Endothelial cell of umbilical vein (primary cell): ENCODE data around the gene PDSS2. TPM values are rescaled to one million over a fixed set of nuclear protein-coding genes. Genes with fewer than 3 reads are reported as not detected.

Experiments used
- BruUV-seq: library from RNA; stranded (reverse); fragments of 400-500 nt; replicated peaks from 2 replicates; lab custom pipeline; 2021; lab: Mats Ljungman, UMichigan
- CTCF ChIA-PET: fragments of 300-600, 350-600 bp; sonication (Branson Sonifier 250); formaldehyde crosslinking; loops from one replicate; lab custom pipeline; 2021; ENCODE audit warnings: antibody characterized with exemption, inconsistent platforms; lab: Charles Lee
- POLR2A ChIA-PET: fragments of 300-600, 350-600 bp; sonication (Branson Sonifier 250); formaldehyde crosslinking; loops from one replicate; lab custom pipeline; 2021; ENCODE audit warnings: antibody characterized with exemption, inconsistent platforms; lab: Charles Lee
- DNase-seq: peaks from one replicate; pipeline ENCODE4 v3.0.0-alpha.2; 2011; ENCODE audit warnings: low read depth, low spot score
- FAIRE-seq: peaks from 2 replicates; lab custom pipeline; 2011; peaks lifted over from hg19 to GRCh38; lab: Jason Lieb, UNC
- H2AFZ ChIP-seq: 2 replicates; pipeline ENCODE4 v1.6.0; 2012; ENCODE audit warnings: low read depth, low read length, control low read depth, inconsistent platforms
- H3K27ac ChIP-seq: 2 replicates; pipeline ENCODE4 v1.5.1; 2011; ENCODE audit warnings: low read depth, mild to moderate bottlenecking, control low read depth, low read length, moderate library complexity; ENCODE audit not compliant: insufficient read depth
- H3K27me3 ChIP-seq, 2 experiments: 2 replicates each; pipeline versions ENCODE4 v1.6.0 to v1.6.1; 2011; ENCODE audit warnings: low read length in 2 of 2, mixed read lengths in 1 of 2; ENCODE audit not compliant: control insufficient read depth in 2 of 2, insufficient read depth in 2 of 2
- H3K36me3 ChIP-seq, 2 experiments: 2 replicates in 1 of 2; 3 replicates in 1 of 2; pipeline ENCODE4 v1.5.1; 2011; ENCODE audit warnings: low read length in 2 of 2, mild to moderate bottlenecking in 1 of 2, moderate library complexity in 1 of 2; ENCODE audit not compliant: control insufficient read depth in 2 of 2, insufficient read depth in 2 of 2; ENCODE audit errors: extremely low read depth in 1 of 2
- H3K4me1 ChIP-seq: 3 replicates; pipeline ENCODE4 v1.5.1; 2011; ENCODE audit warnings: mild to moderate bottlenecking, low read length; ENCODE audit not compliant: control insufficient read depth, insufficient read depth; ENCODE audit errors: extremely low read depth
- H3K4me2 ChIP-seq: 2 replicates; pipeline ENCODE4 v1.6.1; 2011; ENCODE audit warnings: low read length, control low read depth, mixed read lengths; ENCODE audit not compliant: insufficient read depth
- H3K4me3 ChIP-seq, 3 experiments: fragments of 200-600 bp in 1 of 3; sonication (generic), shearing (Covaris generic) in 1 of 3; replicated peaks in 1 of 3; 2 replicates each; pipeline ENCODE4 v1.5.1; 2011 to 2016; ENCODE audit warnings: control low read depth in 3 of 3, low read length in 3 of 3, mild to moderate bottlenecking in 2 of 3, inconsistent platforms in 1 of 3, low read depth in 1 of 3, moderate library complexity in 1 of 3; ENCODE audit not compliant: insufficient read depth in 1 of 3
- H3K79me2 ChIP-seq: 2 replicates; pipeline ENCODE4 v1.6.0; 2012; ENCODE audit warnings: low read length, inconsistent platforms; ENCODE audit not compliant: control insufficient read depth, insufficient read depth
- H3K9ac ChIP-seq: replicated peaks from 2 replicates; pipeline ENCODE3; 2011; ENCODE audit warnings: low read length, control low read depth; ENCODE audit not compliant: insufficient read depth; ENCODE audit errors: extremely low read depth
- H3K9me1 ChIP-seq: replicated peaks from 3 replicates; pipeline ENCODE4 v1.6.0; 2011; ENCODE audit warnings: mild to moderate bottlenecking, low read length; ENCODE audit not compliant: control insufficient read depth, insufficient read depth; ENCODE audit errors: extremely low read depth
- H3K9me3 ChIP-seq: replicated peaks from 2 replicates; pipeline ENCODE4 v1.5.1; 2012; ENCODE audit warnings: low read length, inconsistent platforms; ENCODE audit not compliant: control insufficient read depth, insufficient read depth
- H4K20me1 ChIP-seq: replicated peaks from 2 replicates; pipeline ENCODE3; 2011; ENCODE audit warnings: mild to moderate bottlenecking, low read length; ENCODE audit not compliant: control insufficient read depth, insufficient read depth; ENCODE audit errors: extremely low read depth
- CTCF ChIP-seq, 2 donors: IDR thresholded peaks; 1 replicate in 1 of 2; 2 replicates in 1 of 2; pipeline ENCODE4 v1.5.1; 2011; ENCODE audit warnings: low read length in 2 of 2, mild to moderate bottlenecking in 2 of 2, moderate library complexity in 2 of 2, control low read depth in 1 of 2, inconsistent platforms in 1 of 2, low read depth in 1 of 2; ENCODE audit not compliant: insufficient read depth in 1 of 2; ENCODE audit errors: extremely low read depth in 1 of 2
- EZH2 ChIP-seq: IDR thresholded peaks from 2 replicates; pipeline ENCODE4 v1.6.1; 2012; ENCODE audit warnings: borderline replicate concordance, low read depth, mild to moderate bottlenecking, moderate library complexity, low read length, inconsistent platforms; ENCODE audit not compliant: severe bottlenecking
- FOS ChIP-seq: IDR thresholded peaks from 2 replicates; pipeline ENCODE4 v1.6.1; 2011; ENCODE audit warnings: mild to moderate bottlenecking, low read length, moderate library complexity, borderline replicate concordance; ENCODE audit not compliant: insufficient read depth
- GATA2 ChIP-seq: IDR thresholded peaks from 2 replicates; pipeline ENCODE4 v1.7.0; 2011; ENCODE audit warnings: low read depth, mild to moderate bottlenecking, moderate library complexity, mixed read lengths, low read length; ENCODE audit not compliant: insufficient read length, insufficient read depth
- JUN ChIP-seq: IDR thresholded peaks from 2 replicates; pipeline ENCODE4 v1.6.1; 2011; ENCODE audit warnings: borderline replicate concordance, low read depth; ENCODE audit not compliant: insufficient read length, insufficient read depth
- MYC ChIP-seq: IDR thresholded peaks from one replicate; pipeline ENCODE4 v1.6.1; 2011; ENCODE audit warnings: mild to moderate bottlenecking, low read depth, low read length
- POLR2A ChIP-seq: IDR thresholded peaks from 2 replicates; pipeline ENCODE4 v1.6.1; 2012; ENCODE audit warnings: low read depth, mild to moderate bottlenecking, control low read depth, low read length
- POLR2AphosphoS5 ChIP-seq: IDR thresholded peaks from 2 replicates; pipeline ENCODE4 v1.6.1; 2012; ENCODE audit warnings: low read depth, mild to moderate bottlenecking, control low read depth, low read length, moderate library complexity; ENCODE audit not compliant: insufficient read depth
- dilution Hi-C: fragments of 300-500 bp; cut with MboI; formaldehyde crosslinking; loops from one replicate; pipeline ENCODE4 v1.15.0; 2019; ENCODE audit warnings: low sequenced_read_pairs; ENCODE audit not compliant: extremely low pct_ligation_motif_present
- intact Hi-C: fragments of 100-400 bp; cut with micrococcal nuclease; formaldehyde crosslinking; loops from one replicate; pipeline ENCODE4 v1.10.0; 2022
- polyA plus RNA-seq, 4 experiments: library from polyadenylated mRNA; depleted of rRNA in 3 of 4; stranded (reverse) in 3 of 4; unstranded in 1 of 4; fragments of >200 nt; gene quantifications; 2 replicates each; pipeline versions ENCODE4 v1.2.1 to v1.2.3, GENCODE V29; 2011 to 2012; ENCODE audit warnings: missing spikeins in 1 of 4
- total RNA-seq: library from RNA; stranded (reverse); gene quantifications from 2 replicates; pipeline ENCODE4 v1.2.3, GENCODE V29; 2021
- TF ChIP-seq, protein P1 (sequence below): IDR thresholded peaks from 2 replicates; pipeline ENCODE4 v1.6.1; 2011; ENCODE audit not compliant: insufficient read depth, insufficient read length

Gene PDSS2
- total and polyA plus RNA-seq, 2 donors (not counting 3 experiments of a cell fraction or from before 2014, with no cell fraction given) = 7.6 to 9.3 TPM

DNA sequence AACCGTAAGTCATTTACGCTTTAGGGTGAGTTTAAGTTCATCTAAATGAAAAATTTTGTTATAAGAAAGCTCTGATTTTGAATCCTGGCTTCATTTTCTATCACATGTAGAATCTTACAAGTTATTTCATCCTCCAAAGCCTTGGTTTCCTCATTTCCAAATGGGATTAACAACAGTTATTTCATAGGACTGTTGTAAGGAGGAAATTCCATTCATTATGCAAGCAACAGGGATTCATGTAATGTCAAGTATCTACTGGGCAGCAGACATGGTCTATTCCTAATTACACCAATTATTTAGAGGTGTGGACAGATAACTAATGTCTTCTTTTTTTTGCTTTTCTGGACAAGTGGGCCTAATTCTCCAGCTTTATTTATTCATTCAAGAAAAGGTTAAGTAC is 154.0 kb downstream of the PDSS2 start:
- ChIA-PET CTCF (no interaction called here), POLR2A (no interaction called here)
- no peaks in the 10 kb centered on the region for H3K4me1 ChIP-seq
- H3K27ac ChIP-seq = no peak overlapping the region
- H3K79me2 ChIP-seq = no peaks in the 10 kb centered on the region
- FAIRE-seq (no peak), DNase-seq (no peak)
- intact Hi-C loops = no loop called here
- H3K4me3 ChIP-seq = no peak overlapping the region
- H2AFZ ChIP-seq = no peak overlapping the region
- no peak overlapping the region for H3K4me2 ChIP-seq
- no peaks in the 10 kb centered on the region for H3K27me3 ChIP-seq
- H4K20me1 ChIP-seq = no peaks in the 10 kb centered on the region
- no peak for TF ChIP-seq CTCF (IDR thresholded peaks at IDR 0.05; ENCODE audit: extremely low read depth in 1 of 2, insufficient read depth in 1 of 2, low read depth in 1 of 2, low read length in 2 of 2)
- TF ChIP-seq, protein P1, sequence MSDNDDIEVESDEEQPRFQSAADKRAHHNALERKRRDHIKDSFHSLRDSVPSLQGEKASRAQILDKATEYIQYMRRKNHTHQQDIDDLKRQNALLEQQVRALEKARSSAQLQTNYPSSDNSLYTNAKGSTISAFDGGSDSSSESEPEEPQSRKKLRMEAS = no peak
- no peak for TF ChIP-seq EZH2
- no peak for TF ChIP-seq POLR2A
- TF ChIP-seq GATA2 = no peak
- TF ChIP-seq FOS = no peak
- no peak for TF ChIP-seq MYC
- no peak for TF ChIP-seq POLR2AphosphoS5
- TF ChIP-seq JUN = no peak
- H3K9ac ChIP-seq = no peak overlapping the region
- dilution Hi-C loops = no loop called here
- BruUV-seq = no TSS peak
- no peaks in the 10 kb centered on the region for H3K9me3 ChIP-seq
- H3K36me3 ChIP-seq = no peaks in the 10 kb centered on the region
- H3K9me1 ChIP-seq = no peaks in the 10 kb centered on the region
